AG04450 (cell line): Measurements from ENCODE around the gene CNP. TPM values are rescaled to one million over a fixed set of nuclear protein-coding genes. Genes with fewer than 3 reads are reported as not detected.
A peak's percentile ranks its signal among the peaks of the same experiment; 100 is the strongest.

ENCODE experiments used
- CTCF ChIA-PET: fragments of 300-600, 350-600 bp; formaldehyde crosslinking; extraction: SDS; loops from one replicate; lab custom pipeline; 2022; ENCODE audit warnings: antibody characterized with exemption, inconsistent platforms; lab: Charles Lee
- POLR2A ChIA-PET: fragments of 350-600 bp; formaldehyde crosslinking; extraction: SDS; loops from one replicate; lab custom pipeline; 2021; ENCODE audit warnings: antibody characterized with exemption, inconsistent platforms; lab: Yijun Ruan, JAX
- DNase-seq: peaks from one replicate; pipeline ENCODE4 v3.0.0-alpha.2; 2011; ENCODE audit warnings: low read depth, low spot score
- H3K27ac ChIP-seq: one replicate; pipeline ENCODE4 v1.5.1; 2012; ENCODE audit warnings: low read depth, low read length, control low read depth
- H3K27me3 ChIP-seq: one replicate; pipeline ENCODE4 v1.6.0; 2012; ENCODE audit warnings: low read length; ENCODE audit not compliant: control insufficient read depth, insufficient read depth
- H3K4me3 ChIP-seq: 2 replicates; pipeline ENCODE4 v1.5.1; 2011; ENCODE audit warnings: mild to moderate bottlenecking, low read depth, low read length, control low read depth
- H3K9me3 ChIP-seq: 2 replicates; pipeline ENCODE4 v1.5.1; 2012; ENCODE audit warnings: low read length; ENCODE audit not compliant: control insufficient read depth, insufficient read depth
- CTCF ChIP-seq: IDR thresholded peaks from 2 replicates; pipeline ENCODE4 v1.5.1; 2011; ENCODE audit warnings: low read depth, low read length, control low read depth, inconsistent platforms
- polyA minus RNA-seq: library from RNA; depleted of rRNA, polyadenylated mRNA; stranded (reverse); fragments of >200 nt; gene quantifications from 2 replicates; pipeline ENCODE4 v1.2.3, GENCODE V29; 2011; rRNA and poly(A)+ RNA removed
- polyA plus RNA-seq: library from polyadenylated mRNA; depleted of rRNA; stranded (reverse); fragments of >200 nt; gene quantifications from 2 replicates; pipeline ENCODE4 v1.2.3, GENCODE V29; 2011; rRNA removed

The CNP gene
- polyA plus RNA-seq: 53.0 and 85.7 TPM in 2 replicates
- 126 and 219 TPM in 2 replicates for polyA minus RNA-seq

DNA sequence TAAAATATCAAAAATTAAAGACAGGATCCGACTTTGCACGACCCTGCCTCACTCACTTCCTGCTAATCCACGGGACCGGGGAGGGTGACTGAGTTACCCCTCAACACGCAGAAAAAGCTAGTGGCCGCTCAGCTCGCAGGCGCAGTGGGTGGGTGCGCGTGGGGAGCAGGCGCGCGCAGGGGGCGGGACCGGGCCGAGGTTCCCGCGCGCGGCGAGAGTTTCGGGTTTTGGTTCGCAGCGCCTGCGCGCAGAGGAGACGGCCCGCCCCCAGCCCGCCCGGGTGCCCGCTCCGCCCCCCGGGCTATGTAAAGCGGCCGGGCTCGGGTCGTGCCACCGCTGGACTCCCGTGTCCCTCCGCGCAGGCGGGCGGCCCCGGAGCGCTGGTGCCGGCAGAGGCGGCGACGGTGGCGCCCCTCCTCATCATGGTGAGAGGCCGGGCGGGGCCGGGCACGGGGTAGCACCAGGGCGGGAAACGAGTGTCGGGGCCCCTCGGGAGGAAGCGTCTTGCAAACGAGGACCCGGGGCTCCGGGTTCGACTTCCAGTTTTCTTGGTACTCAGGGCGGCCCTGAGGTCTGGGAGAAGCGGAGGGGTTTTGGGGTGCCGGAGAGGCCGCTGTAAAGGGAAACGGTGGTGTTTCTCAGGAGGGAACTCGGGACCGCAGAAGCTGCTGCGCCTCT lies at the start of gene CNP:
Gene CNP (plus strand): TSS at position 333 of the 678 bp plus-strand sequence. CDS start 90 bp downstream, at position 423.
- Histone ChIP-seq H3K27me3 (peaks cover under 1% of the 10 kb centered on the region), H3K4me3 (peak within 1 kb of the TSS; percentile 84), H3K27ac (peak within 1 kb of the TSS; percentile 65), H3K9me3 (peaks cover 7% of the 10 kb centered on the region; the same call in 1 of the 2 replicates)
- CTCF ChIA-PET: interaction anchor here (0.6 to 2.0 kb wide), 6 partner anchors 9 to 216 kb away, joined by 3 to 5 read pairs (median 3); no protein-coding TSS in a partner anchor
- no peak for TF ChIP-seq CTCF
- POLR2A ChIA-PET: interaction anchor here (0.6 to 3.0 kb wide), 16 partner anchors 9 to 400 kb away, joined by 3 to 17 read pairs (median 6); partner anchors contain the start of genes ACLY, DHX58, DNAJC7 and NKIRAS2
- DNase-seq: peak; percentile 53

DNA sequence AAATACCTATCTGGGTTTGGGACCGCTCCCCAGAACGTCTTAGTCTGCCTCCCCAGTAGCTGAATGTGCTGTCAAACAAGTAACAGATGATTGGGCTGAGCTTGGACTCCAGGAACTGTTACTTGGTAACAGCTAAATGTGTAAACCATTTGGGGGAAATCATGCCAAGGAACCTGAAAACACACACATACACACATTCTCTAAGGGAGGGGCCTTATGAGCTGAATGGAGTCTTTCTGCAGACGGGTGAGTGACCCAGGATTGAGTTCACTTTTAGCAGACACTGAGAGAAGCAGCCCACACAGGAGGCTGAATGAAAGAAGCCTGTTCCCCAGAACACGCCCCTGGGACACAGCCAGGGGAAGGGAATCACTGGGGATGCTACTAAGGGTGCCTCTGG lies 49.4 kb upstream of the CNP start:
- H3K4me3 ChIP-seq: peak overlapping the region; percentile 98
- H3K27ac ChIP-seq: no peak overlapping the region
- ChIA-PET POLR2A (interaction anchor here (0.6 to 2.9 kb wide), 4 partner anchors 10 to 105 kb away, joined by 3 to 23 read pairs (median 6); partner anchors contain the start of genes CNP, FKBP10 and ODAD4), CTCF (interaction anchor here (0.7 to 1.9 kb wide), 2 partner anchors 116 to 810 kb away, joined by 3 to 5 read pairs; no protein-coding TSS in a partner anchor)
- no peaks in the 10 kb centered on the region; the same call in 1 of the 2 replicates for H3K9me3 ChIP-seq
- DNase-seq: no peak
- H3K27me3 ChIP-seq: no peaks in the 10 kb centered on the region
- no peak for TF ChIP-seq CTCF

GRCh38 chr17:41917679-41918313 lies 48.8 kb upstream of the CNP start:
- ChIA-PET CTCF (interaction anchor here (0.7 to 1.9 kb wide), 3 partner anchors 22 to 810 kb away, joined by 3 to 5 read pairs (median 3); no protein-coding TSS in a partner anchor), POLR2A (interaction anchor here (1.2 to 2.9 kb wide), 8 partner anchors 11 to 230 kb away, joined by 3 to 23 read pairs (median 4); partner anchors contain the start of genes CNP, KLHL11, ODAD4 and P3H4)
- Histone ChIP-seq H3K4me3 (peak overlapping the region; percentile 98), H3K9me3 (no peaks in the 10 kb centered on the region; the same call in 1 of the 2 replicates), H3K27ac (peak overlapping the region; percentile 61), H3K27me3 (no peaks in the 10 kb centered on the region)
- TF ChIP-seq CTCF: no peak
- DNase-seq: no peak

DNA sequence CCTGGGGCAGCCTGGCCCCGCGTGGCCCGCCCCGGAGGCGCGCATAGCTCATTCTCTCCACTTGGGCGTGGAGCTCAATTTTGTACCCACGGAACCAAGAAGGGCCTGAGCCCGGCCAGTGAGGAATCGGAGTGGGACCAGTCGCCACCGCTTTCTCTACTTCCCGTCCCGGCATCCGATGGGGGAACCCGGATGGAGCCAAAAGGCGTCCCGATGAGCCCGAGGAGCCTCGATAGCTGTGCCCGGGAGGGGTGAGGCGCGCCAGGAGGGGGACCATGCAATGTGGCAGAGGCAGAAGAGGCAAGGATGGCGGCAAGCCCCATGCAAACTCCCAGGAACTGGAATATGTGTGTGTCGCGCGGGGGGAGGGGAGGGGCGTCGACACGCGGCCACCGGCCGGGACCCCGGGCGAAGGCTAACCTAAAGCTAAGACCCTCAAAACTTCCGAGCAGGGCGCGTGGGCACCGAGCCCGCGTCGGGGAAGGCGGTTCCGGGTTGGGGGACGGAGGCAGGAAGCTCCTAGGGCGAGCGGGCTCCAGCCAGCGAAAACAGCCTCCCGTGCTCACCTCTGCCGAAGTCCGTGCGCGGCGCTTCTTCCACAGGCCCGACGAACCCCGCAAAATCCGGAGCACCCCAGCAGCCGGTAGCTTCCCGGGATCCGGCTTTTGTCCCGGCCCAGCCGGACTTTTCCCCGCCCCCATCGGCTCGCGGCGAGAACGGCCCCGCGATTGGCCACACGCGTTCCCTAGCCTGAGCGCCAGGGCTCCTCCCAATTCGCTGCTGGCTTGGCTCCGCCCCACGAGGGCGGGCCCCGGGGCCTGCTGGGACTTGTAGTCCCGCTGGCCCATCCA lies 48.1 kb upstream of the CNP start, which contains the start of gene ACLY:
Gene ACLY (minus strand): TSS at position 638 of the 851 bp plus-strand sequence. CDS start 5,078 bp downstream, outside the sequence.
- DNase-seq: peak; percentile 90
- Histone ChIP-seq H3K4me3 (peak within 1 kb of the TSS; percentile 98), H3K27me3 (no peaks in the 10 kb centered on the region), H3K9me3 (no peaks in the 10 kb centered on the region; the same call in 1 of the 2 replicates), H3K27ac (peak within 1 kb of the TSS; percentile 61)
- ChIA-PET CTCF (interaction anchor here (1.2 to 1.9 kb wide), 2 partner anchors 23 to 117 kb away, joined by 3 to 5 read pairs; no protein-coding TSS in a partner anchor), POLR2A (interaction anchor here (0.5 to 2.9 kb wide), 15 partner anchors 8 to 1397 kb away, joined by 3 to 23 read pairs (median 4); partner anchors contain the start of genes CNP, KLHL11, ODAD4 and P3H4)
- no peak for TF ChIP-seq CTCF
